HEK293T (cell line): Measurements from ENCODE around the gene HELZ.

ENCODE experiments used
- CTCF ChIA-PET: fragments of 350-600 bp; formaldehyde crosslinking; extraction: SDS; loops from one replicate; lab custom pipeline; 2021; ENCODE audit warnings: antibody characterized with exemption, inconsistent platforms; lab: Yijun Ruan, JAX
- POLR2A ChIA-PET: fragments of 350-600 bp; formaldehyde crosslinking; extraction: SDS; loops from one replicate; lab custom pipeline; 2020; ENCODE audit warnings: antibody characterized with exemption, inconsistent platforms; lab: Yijun Ruan, JAX
- DNase-seq: peaks from one replicate; pipeline ENCODE4 v3.0.0; 2012; ENCODE audit warnings: mixed read lengths; ENCODE audit errors: extremely low spot score
- ARNT ChIP-seq: fragments of 450-650 bp; IDR thresholded peaks from 2 replicates; pipeline ENCODE4 v1.6.1; 2017; ENCODE audit warnings: mild to moderate bottlenecking
- BHLHE40 ChIP-seq: fragments of 450-650 bp; IDR thresholded peaks from 2 replicates; pipeline ENCODE4 v1.6.1; 2016; ENCODE audit warnings: mild to moderate bottlenecking, moderate library complexity, borderline replicate concordance
- CTBP1 ChIP-seq: fragments of 450-650 bp; IDR thresholded peaks from 2 replicates; pipeline ENCODE4 v1.6.1; 2016; ENCODE audit warnings: borderline replicate concordance
- ELF4 ChIP-seq: fragments of 450-650 bp; IDR thresholded peaks from 2 replicates; pipeline ENCODE4 v1.6.1; 2017; ENCODE audit warnings: antibody characterized with exemption
- FOXA1 ChIP-seq: fragments of 450-650 bp; IDR thresholded peaks from 2 replicates; pipeline ENCODE4 v1.6.1; 2016; ENCODE audit warnings: mild to moderate bottlenecking
- FOXK2 ChIP-seq: fragments of 450-650 bp; IDR thresholded peaks from 2 replicates; pipeline ENCODE4 v1.6.1; 2016; ENCODE audit warnings: mild to moderate bottlenecking
- FOXM1 ChIP-seq: fragments of 450-650 bp; IDR thresholded peaks from 2 replicates; pipeline ENCODE4 v1.6.1; 2017; ENCODE audit warnings: mild to moderate bottlenecking, borderline replicate concordance
- HDGF ChIP-seq: fragments of 450-650 bp; IDR thresholded peaks from 2 replicates; pipeline ENCODE4 v1.6.1; 2017; ENCODE audit warnings: antibody characterized with exemption, borderline replicate concordance
- L3MBTL2 ChIP-seq: fragments of 450-650 bp; conservative IDR thresholded peaks from 2 replicates; pipeline ENCODE4 v1.6.1; 2016; ENCODE audit warnings: mild to moderate bottlenecking
- LEF1 ChIP-seq: fragments of 450-650 bp; IDR thresholded peaks from 2 replicates; pipeline ENCODE4 v1.6.1; 2017; ENCODE audit warnings: mild to moderate bottlenecking, borderline replicate concordance
- NFRKB ChIP-seq: fragments of 450-650 bp; IDR thresholded peaks from 2 replicates; pipeline ENCODE4 v1.6.1; 2016; ENCODE audit warnings: mild to moderate bottlenecking, moderate library complexity
- SP1 ChIP-seq: fragments of 450-650 bp; IDR thresholded peaks from 2 replicates; pipeline ENCODE4 v1.6.1; 2017
- SUZ12 ChIP-seq: fragments of 450-650 bp; IDR thresholded peaks from 2 replicates; pipeline ENCODE4 v1.6.1; 2016; ENCODE audit warnings: mild to moderate bottlenecking
- TARDBP ChIP-seq: fragments of 450-650 bp; IDR thresholded peaks from 2 replicates; pipeline ENCODE4 v1.6.1; 2016
- ZNF384 ChIP-seq: fragments of 450-650 bp; IDR thresholded peaks from 2 replicates; pipeline ENCODE4 v1.6.1; 2016
- TF ChIP-seq, protein P1 (sequence below): fragments of 450-650 bp; IDR thresholded peaks from 2 replicates; pipeline ENCODE4 v1.6.1; 2016

HELZ gene

GRCh38 chr17:67238991-67239390 is 6.0 kb downstream of the HELZ start:
- CTCF ChIA-PET: interaction anchor here (1.1 kb wide), 1 partner anchor 34 kb away, joined by 3 read pairs; no protein-coding TSS in a partner anchor
- no peak for DNase-seq
- TF ChIP-seq ZNF384 (no peak), SP1 (no peak), FOXK2 (no peak), SUZ12 (no peak)
- POLR2A ChIA-PET: interaction anchor here (0.8 to 1.3 kb wide), 2 partner anchors 8 to 16 kb away, joined by 3 read pairs; no protein-coding TSS in a partner anchor

DNA sequence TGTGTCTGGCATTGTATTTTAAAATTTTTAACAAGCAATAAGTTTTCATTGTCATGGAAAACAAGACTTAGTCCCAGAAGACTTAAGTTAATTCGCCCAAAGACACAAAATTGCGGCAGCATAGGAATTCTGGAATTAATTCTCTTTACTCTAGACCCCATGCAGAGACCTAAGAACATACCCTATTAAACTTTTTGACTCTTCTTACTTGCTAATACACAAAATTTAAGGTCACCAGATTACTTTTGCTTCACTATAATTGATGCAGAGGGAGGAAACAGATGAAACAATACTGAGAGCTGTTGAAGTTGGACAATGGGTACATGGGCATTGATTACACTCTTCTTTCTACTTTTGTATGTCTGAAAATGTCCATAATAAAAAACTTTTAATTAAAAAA is 12.6 kb downstream of the HELZ start:
- CTCF ChIA-PET: interaction anchor here (0.7 kb wide), 1 partner anchor 23 kb away, joined by 3 read pairs; no protein-coding TSS in a partner anchor
- POLR2A ChIA-PET: no interaction called here
- DNase-seq: no peak

DNA sequence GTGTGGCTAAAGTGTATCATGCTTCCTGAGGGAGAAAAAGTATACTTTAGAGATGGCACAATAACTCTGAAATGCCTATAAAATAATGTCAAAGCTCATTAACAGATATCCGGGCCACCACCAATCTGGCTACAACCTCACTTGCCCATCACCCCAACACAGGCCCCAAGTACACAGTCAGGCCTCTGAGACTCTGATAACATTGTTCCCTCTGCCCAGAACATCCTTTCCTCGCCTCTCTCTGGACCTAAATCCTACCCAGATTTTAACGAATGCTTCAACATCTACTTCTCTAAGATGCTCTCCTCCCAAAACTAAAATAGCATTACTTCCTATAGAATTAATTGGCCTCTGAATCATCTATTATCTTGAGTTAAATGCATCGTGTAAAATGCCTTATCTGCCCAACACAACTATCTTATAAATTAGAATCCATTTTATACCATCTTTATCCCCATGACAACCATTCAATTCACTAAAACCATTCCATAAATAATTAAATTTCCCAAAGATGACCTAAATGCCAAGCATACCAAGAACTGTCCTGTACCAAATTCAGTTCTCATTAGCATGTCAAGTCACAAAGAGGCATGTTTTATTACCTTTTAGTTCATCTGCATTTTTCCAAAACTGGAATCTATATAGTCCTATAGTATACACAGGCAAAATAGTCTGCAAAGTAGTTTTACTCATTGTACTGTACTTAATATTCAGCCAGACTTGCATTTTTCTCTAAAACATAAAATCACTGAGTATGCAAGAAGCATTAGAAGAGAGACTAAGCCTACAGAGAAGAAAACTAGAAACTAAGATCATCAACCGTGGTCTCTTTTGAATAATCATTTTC is 15.7 kb downstream of the HELZ start:
- TF ChIP-seq HDGF: no peak
- TF ChIP-seq BHLHE40: no peak
- no peak for TF ChIP-seq CTBP1
- TF ChIP-seq FOXA1: no peak
- TF ChIP-seq, protein P1, sequence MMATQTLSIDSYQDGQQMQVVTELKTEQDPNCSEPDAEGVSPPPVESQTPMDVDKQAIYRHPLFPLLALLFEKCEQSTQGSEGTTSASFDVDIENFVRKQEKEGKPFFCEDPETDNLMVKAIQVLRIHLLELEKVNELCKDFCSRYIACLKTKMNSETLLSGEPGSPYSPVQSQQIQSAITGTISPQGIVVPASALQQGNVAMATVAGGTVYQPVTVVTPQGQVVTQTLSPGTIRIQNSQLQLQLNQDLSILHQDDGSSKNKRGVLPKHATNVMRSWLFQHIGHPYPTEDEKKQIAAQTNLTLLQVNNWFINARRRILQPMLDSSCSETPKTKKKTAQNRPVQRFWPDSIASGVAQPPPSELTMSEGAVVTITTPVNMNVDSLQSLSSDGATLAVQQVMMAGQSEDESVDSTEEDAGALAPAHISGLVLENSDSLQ: no peak
- TF ChIP-seq SP1: no peak
- no peak for TF ChIP-seq ZNF384
- no peak for TF ChIP-seq TARDBP
- TF ChIP-seq FOXK2: no peak
- TF ChIP-seq ARNT: no peak
- no peak for TF ChIP-seq SUZ12
- no peak for TF ChIP-seq ELF4
- no peak for TF ChIP-seq NFRKB
- no peak for TF ChIP-seq FOXM1
- CTCF ChIA-PET: no interaction called here
- DNase-seq: no peak
- POLR2A ChIA-PET: no interaction called here

More for the DNA sequence above, 12.6 kb downstream of the HELZ start:
- TF ChIP-seq ELF4 (no peak), HDGF (no peak), SP1 (no peak), ZNF384 (no peak), FOXK2 (no peak), NFRKB (no peak), LEF1 (no peak), ARNT (no peak), TARDBP (no peak), SUZ12 (no peak)

DNA sequence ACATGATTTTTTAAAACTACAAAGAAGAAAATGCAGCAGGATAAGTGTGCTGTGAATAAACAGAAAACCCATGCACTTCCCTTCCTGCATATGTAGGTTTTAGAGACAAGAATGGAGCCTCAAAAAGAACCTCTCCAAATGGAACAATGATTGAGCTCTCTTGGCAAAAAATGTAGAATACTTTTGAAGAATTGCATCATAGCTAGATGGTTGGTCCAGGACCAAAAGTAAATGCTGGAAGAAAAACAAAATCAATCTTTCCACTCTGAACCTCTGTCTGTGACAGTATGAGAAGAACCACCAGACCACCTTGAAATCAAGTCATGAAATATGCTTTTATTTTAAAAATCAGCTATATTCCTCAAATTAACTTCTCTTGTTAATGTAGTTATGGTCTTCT is 17.5 kb downstream of the HELZ start:
- ChIA-PET CTCF (no interaction called here), POLR2A (interaction anchor here (1.4 kb wide), 1 partner anchor 12 kb away, joined by 3 read pairs; no protein-coding TSS in a partner anchor)
- TF ChIP-seq NFRKB: no peak
- no peak for TF ChIP-seq ZNF384
- TF ChIP-seq ARNT: no peak
- no peak for DNase-seq

DNA sequence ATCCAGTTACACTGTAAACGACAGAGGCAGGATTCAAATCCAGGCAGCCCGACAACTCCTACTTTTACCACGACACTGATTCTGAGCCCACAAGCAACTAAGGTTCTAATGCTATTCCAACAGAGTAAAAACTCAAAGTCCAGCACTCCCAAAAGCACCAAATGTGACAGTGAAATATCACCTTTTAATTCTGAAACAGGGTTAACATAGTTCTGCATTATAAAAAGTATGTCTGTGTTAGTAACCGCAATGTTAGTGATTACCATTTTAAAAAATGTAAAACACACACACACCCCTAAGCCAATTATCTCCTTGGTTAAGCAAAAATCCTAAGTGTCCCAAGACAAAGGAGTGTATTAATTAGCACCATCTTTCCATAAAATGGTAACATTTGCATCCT is 19.7 kb downstream of the HELZ start:
- POLR2A ChIA-PET: no interaction called here
- CTCF ChIA-PET: no interaction called here
- DNase-seq: no peak
- TF ChIP-seq ELF4 (no peak), SUZ12 (no peak), BHLHE40 (no peak), FOXM1 (no peak), ARNT (no peak), NFRKB (no peak), HDGF (no peak), TARDBP (no peak), CTBP1 (no peak), ZNF384 (no peak), SP1 (no peak), FOXA1 (no peak), L3MBTL2 (no peak), FOXK2 (no peak), LEF1 (no peak)
- TF ChIP-seq, protein P1: no peak

DNA sequence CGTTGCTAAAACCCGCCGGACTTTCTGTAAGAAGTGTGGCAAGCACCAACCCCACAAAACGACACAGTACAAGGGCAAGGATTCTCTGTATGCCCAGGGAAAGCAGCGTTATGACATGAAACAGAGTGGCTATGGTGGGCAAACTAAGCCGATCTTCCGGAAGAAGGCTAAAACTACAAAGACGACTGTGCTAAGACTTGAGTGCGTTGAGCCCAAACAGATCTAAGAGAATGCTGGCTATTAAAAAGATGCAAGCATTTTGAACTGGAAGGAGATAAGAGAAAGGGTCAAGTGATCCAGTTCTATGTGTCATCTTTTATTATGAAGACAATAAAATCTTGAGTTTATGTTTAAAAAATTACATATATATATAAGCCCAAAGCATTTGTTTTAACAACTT is 20.3 kb downstream of the HELZ start:
- ChIA-PET CTCF (no interaction called here), POLR2A (interaction anchor here (1.5 kb wide), 1 partner anchor 20 kb away, joined by 5 read pairs; the partner anchor contains the start of gene HELZ)
- DNase-seq: no peak
- TF ChIP-seq ELF4 (no peak), LEF1 (no peak), NFRKB (no peak), ARNT (no peak), TARDBP (no peak), ZNF384 (no peak), HDGF (no peak), L3MBTL2 (no peak), FOXM1 (no peak), SP1 (no peak), FOXK2 (no peak), FOXA1 (no peak), SUZ12 (no peak), BHLHE40 (no peak), CTBP1 (no peak)
- TF ChIP-seq, protein P1: no peak
